HG03442 (cell line): Measurements from ENCODE around the gene CACNA1I.

Experiments used
- ATAC-seq: cut with Tn5 transposase; IDR thresholded peaks from one replicate; pipeline ENCODE4 v1.9.1; 2021; ENCODE audit warnings: mild to moderate bottlenecking, moderate library complexity; ENCODE audit not compliant: unreplicated experiment

The CACNA1I gene

DNA sequence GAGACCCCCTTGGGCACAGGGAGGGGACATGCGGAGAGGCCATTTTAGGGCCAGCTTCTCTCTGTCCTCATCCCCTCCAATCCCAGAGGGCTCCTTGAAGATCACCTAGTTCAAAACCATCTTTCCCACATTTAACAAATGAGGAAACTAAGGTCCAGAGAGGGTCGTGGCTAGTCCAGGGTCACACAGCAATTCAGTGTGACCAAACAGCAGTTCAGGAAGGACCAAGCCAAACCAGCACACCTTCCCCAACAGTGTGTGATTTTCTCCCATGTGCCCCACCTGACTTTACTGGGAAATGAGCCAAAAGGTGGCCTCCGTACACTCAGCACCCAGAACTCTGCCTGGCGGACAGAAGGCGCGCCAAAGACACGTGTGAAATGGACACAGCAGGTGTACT is 51.3 kb downstream of the CACNA1I start:
- no peak for ATAC-seq

DNA sequence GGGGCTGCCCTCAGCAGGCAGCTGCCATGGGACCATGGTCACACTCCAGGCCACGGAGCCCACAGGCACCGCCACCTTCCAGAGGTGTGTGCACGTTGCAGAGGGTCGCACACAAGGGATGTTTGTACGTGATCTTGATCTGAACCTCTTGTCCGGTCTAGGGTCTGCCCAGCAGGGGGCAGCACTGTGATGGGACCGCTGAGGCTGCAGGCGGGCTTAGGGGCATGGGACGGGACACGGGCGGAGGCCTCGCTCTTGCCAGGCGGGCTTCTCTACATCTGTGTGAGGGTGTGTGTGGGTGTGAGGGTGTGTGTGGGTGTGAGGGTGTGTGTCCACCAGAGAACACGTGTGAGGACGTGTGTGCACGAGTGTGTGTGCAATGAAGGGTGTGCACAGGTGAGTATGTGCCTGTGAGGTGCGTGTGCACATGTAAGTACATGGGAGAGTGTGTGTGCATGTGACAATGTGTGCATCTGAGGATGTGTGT is 52.4 kb downstream of the CACNA1I start:
- no peak for ATAC-seq

DNA sequence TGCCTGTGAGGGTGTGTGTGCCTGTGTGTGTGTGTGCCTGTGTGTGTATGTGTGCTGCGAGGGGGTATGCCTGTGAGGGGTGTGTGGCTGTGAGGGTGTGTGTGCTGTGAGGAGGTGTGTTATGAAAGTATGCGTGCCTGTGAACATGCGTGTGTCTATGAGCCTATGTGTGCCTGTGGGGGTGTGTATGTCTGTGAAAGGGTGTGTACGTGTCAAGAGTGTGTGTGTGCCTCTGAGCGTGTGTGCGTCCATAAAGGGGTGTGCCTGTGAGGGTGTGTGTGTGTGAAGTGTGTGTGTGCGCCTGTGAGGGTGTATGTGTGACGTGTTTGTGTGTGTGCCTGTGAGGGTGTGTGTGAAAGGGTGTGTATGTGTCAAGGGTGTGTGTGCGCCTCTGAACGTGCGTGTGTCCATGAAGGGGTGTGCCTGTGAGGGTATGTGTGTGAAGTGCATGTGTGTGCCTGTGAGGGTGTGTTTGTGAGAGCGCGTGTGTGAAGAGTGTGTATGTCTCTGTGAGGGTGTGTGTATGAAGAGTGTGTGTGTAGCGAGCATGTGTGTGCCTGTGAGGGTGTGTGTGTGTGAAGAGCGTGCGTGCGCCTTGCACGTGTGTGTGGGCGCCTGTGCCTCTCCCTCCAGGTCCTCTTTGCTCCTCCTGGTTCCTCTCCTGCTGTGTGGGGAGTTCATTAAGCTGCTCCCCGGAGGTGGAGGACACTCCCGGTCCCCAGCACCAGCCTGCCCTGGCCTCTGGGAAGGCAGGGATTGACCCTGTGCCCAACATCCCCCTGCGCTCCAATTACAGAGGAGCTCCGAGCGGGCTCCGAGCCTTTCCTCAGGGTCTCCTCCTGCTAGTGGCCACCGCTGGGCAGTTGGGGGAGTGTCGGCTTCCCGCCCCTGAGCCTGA is 53.3 kb downstream of the CACNA1I start:
- ATAC-seq, result no peak

DNA sequence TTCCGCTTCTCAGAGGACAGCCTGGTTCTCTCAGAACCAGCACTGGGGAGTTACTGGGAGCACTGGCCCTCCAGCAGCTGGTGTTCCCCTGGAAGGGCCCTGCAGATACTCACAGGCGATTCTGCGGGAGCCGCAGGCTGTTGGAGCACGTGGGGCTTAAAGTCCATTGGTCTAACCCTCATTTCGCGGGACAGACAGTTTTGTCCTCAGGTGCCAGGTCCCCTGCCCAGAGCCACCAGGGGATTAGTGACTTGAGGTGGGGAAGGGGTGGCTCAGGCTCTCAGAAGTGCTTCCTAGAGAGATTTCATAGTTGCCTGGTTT is 53.9 kb downstream of the CACNA1I start:
- no peak for ATAC-seq

DNA sequence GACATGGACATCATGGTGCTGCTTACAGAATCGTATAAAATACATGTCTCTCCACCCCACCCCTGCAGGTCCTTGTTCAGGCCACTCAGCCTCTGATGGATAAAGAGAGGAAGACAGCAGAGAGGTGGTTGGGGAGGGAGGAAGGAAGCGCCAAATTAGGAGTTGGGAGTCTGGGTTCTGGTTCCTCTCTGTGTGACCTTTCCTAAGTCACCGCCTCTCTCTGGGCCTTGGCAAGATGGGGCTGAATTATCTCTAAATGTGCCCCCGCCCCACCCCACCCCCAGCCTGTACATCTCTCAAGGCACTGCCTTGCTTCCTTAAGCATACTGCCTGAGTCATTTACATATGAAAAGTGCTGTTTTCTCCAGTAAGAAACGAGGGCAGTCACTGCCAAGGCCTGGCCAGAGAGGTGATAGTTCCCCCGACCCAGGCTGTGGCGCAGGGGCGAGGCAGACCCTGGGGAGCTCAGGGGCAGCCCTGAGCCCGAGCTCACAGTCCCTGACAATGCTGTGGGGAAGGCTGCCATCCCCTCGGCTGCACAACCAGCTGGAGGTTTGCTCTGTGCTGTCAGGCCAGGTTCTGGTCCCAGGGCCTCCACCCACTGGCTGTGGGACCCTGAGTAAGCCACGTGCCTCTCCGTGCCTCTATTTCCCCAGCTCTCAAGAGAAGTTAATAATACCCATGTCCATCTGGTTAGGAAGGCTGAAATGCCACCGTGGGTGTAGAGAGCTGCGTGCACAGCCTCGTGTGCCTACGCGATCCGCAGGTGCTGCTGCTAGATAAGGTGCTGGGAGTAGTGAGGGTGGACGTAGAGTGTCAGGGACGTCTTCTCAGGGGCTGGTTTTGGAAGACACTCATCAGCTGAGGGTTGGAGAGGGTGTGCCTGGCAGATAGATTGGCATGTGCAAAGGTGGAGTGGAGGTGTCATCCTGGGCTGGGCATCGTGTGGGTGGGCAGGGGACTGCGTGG is 55.3 kb downstream of the CACNA1I start:
- no peak for ATAC-seq

DNA sequence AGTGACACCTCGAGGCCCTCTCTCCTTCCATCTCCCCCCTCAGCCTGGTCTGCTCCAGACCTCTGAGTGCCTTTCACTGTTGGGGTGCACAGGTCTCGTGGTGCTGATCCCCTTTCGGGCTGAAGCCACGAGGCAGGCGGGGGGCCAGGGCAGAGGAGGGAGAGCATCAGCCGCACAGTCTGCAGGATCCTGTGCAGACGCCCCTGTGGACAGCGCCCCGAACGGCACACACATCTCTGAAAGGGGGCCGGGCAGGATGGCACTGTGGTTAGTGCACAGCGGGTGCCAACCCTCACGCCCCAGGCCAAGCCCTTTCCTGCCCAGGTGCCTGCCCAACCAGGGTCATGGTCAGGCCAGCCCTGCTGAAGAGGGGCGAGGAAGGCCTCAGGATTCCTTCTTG is 56.7 kb downstream of the CACNA1I start:
- no peak for ATAC-seq

DNA sequence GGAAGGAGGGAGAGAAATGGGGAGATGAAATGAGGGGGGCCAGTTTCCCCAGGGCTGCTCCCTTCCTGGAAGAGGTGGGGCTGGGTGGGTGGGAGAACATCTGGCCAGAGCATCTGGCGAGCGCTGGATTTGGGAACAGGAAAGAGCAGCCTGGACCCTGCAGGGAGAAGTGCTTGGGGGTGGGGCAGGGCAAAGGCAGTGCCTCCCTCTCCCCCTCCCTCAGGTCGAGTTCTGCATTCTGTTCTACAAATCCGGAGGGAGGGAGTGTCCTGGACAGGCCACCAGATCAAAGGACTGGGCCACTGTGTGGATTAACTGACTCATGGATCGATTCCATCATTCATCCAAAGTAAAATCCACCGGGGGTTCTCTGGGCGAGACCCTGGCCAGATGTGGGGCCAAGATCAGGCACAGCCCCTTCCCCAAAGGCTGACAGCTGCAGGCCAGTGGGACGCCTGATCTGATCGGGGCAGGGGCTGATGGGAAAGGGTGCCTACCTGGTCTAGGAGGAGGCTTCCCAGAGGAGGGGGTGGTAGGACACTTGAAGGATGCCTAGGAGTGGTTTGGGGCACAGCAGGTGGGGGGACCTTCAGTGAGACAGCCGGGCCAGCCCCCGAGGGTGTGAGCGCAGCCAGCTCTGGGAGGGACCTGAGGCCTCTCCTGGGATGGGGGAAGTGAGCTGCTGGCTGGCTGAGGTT is 57.5 kb downstream of the CACNA1I start:
- no peak for ATAC-seq

DNA sequence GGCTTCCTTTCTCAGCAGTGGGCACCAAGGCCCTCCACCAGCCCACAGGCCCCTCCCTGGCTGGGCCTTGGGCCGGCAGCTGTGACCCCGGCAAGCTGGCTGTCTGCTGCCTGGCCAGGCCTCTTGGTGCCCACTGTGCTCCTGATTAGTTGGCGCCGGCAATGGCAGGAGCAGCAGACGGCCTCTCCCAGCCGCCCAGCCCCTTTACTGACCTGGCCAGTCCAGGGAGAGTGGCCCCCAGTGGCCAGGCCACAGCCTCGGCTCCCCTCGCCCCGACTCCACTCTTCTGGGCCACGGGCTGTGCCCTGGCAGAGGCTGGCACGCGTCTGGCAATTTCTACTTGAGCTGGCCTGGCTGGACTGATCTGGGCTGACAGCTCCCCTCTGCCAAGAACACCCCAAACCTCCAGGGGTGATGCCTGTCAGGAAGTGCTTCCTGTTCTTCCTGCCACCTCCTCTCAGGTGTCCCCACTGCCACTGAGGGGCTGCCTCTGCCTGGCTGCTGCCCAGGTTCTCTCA is 58.1 kb downstream of the CACNA1I start:
- ATAC-seq, result no peak

DNA sequence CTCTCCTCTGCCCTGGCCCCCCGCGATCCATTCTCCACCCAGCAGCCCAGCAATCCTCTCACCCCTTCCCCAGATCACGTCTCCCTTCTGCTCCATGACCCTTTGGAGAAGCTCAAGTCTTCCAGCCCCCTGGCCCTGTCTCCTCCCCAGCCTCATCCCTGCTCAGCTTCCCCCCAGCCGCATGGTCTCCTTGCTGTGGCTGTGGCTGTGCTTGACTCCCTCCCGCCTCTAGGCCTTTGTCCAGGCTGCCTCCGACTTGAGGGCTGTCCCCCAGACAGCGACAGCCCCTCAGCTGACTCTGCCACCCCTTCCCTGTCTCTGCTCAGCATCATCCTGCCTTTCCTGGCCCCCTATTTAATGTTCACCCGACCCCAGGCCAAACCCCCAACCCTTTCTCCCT is 59.3 kb downstream of the CACNA1I start:
- no peak for ATAC-seq

DNA sequence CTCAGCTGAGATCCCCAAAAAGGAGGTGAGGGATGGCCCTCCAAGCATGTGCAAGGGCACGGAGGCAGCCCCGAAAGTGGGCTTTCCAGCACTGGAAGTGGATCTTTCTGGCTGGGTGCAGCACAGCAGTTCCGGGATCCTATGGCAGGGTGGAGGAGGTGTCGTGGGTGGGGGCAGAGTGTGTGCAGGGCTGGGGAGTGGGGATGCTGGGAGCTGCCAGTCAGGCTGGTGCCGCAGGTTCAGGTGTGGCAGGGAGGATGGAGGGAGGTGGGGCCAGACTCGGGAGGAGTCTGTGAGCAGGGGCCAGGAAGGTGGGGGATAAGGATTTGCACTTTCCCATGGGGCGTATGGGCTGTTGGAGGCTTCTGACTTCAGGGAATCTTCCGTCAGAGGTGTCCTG is 60.2 kb downstream of the CACNA1I start:
- no peak for ATAC-seq

DNA sequence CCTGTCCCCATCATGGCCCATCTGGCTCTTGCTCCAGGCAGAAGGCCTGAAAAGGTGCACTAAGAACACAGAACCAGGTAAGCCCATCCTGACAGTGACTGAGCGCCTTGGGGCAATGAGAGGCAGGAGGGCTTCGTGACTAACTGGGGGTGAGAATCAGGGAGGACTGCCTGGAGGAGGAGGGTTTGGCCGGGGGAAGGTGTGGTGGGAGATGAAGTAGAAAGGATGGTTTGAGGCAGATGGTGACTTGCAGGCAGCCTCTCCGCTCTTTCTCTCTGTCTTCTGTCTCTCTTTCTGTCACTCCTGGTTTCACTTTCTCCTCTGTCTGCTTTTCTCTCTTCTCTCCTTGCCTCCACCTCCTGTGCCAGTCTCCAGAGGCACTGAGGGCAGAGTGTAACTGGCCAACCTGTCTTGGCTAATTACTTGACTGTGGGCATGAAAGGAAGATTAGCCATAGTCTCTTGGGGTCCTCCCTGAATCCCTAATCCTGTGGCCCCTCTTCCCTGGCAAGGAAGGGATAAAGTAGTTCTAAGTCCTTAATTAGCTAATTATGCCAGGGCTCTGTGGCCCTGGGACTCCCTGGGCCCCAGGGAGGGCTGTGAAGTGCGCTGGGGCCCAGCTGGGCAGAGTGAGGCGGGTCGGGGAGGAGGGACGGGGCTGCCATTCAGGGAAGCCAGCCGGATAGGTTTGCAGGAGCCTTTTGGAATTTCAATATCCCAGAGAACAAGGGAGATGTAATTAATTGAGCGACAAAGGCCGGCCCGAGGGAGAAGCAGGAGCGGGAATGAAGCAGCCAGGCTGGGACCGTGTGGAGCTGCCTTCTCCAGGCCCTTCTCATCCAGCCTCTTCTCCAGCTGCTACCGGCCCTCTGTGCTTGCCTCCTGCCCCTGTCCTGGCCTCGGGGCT is 61.1 kb downstream of the CACNA1I start:
- ATAC-seq, result no peak

DNA sequence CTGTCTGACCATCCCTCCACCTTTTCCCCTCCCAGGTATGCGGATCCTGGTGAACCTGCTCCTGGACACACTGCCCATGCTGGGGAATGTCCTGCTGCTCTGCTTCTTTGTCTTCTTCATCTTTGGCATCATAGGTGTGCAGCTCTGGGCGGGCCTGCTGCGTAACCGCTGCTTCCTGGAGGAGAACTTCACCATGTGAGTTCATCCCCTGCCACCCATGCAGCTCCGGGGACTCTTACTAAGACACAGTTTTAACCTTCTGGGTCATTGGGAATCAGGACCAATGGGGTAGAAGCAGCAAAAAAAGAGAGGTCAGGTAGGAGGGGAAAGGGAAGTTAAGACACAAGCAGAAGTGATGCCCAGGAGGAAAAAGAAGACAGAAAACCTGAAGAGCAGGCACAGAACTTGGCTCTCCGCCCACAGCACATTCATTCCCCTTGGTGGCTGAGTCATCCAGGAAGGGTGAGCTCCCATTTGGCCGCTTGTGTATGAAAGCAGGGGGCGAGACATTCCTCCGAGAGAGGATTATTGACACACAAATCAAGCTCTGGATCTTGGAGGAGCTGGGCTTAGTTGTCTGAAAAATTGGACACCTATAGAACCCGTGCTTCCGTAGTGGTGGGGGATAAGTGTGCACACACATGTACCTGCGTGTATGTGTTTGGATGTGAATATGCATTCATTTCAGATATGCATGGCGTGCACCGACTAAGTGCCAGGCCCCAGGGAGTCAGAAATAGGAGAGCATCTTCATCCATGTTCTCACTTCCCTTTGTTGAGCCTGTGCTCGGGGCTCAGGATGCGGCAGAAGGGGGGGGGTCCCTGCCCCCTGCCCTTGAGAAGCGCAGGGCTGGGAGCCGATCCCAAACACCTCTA is 64.2 kb downstream of the CACNA1I start:
- ATAC-seq, result no peak

DNA sequence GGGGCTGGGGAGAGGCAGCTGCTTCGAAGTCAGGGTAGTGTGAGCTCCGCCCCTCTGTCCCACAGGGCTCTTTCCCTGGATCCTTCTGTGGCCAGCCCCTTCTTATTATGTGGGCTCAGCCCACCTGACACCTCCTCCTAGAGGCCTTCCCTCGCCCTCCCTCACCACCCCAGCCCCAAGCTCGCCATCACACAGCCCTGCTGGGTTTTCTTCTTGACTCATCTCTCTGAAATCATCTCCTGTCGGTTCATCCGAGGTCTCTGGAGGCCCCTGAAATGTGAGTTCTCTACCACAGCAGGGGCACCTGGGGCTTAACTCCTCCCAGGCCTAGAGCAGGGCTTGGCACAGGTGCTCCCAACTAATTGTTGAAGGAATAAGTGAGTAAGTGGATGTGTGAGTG is 65.2 kb downstream of the CACNA1I start:
- no peak for ATAC-seq

DNA sequence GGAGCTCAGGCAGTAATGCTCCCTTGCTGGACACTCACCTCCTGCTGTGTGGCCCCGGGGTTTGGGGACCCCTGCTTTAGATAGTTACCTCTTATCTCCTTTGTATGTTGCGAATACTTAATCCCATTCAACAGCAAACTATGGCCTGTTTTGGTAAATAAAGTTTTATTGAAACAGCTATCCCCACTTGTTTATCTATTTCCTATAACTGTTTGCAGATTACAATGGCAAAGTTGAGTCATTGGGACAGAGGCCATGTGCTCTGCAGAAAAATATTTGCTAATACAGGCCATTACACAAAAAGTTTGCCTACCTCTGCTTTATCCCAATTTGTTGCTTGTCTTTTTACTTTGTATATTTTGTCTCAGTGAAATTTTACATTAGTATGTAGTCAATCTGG is 68.4 kb downstream of the CACNA1I start:
- no peak for ATAC-seq

DNA sequence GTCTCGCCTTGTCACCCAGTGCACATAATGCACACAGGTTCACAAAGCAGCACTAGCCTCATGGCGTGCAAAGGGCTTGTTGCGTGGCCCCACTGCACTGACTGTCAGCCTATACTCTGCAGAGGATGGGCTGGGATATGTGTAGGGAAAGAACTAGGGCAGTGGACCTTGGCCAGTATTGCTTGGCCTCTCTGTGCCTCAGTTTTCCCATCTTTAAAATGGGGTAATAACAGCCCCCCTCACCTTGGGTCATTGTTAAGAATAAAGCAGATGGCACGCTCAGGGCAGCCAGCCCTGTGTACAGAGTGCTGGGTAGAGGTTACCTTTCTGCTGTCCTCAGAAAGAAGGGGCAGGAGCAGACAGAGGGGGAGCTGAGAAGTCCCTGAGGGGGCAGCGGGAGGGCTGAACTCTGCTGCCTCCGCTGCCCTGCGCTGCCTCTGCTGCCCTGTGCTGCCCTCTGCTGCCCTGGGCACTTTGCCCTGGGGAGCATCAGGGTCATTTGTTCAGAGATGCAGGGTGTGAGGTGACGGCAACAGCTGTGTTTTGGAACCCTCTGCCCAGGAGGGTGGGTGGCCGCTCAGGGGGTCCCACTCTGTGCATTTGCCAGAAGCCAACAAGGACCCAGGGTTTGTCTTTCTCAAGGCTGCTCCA is 71.2 kb downstream of the CACNA1I start:
- no peak for ATAC-seq

DNA sequence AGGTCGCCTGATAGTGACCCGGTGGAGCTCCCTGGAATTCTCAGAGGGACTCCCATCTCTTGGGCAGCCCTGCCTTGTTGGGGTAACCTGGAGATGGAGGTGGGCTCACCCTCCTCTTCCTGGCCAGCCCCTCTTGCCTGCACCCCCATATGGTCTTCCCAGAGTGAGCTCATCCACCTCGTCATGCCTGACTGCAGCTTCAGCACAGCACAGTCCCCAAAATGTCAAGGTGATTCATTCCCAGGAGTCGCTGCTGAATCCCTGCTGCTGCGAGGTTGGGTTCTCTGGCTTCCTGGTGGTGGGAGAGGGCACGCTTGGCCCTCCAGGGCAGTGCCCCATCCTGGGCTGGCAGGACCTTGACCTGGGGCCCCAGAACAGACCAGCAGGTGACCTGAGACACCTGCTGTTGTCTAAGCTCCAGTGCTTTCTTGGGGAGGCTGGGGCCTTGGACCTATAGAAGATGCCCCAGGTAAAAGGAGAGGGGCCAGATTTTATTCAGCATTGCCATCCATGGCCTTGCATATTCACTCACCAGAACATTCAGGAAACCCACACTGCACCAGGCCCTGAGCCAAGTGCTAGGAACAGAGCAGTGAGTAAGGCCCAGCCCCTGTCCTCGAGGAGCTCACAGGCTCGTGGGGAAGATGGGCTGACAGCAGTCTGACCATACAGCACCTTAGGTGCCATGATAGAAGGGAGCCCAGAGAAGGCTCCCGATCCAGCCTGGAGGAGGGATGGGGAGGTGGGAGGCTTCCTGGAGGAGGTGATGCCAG is 72.9 kb downstream of the CACNA1I start:
- ATAC-seq, result no peak

DNA sequence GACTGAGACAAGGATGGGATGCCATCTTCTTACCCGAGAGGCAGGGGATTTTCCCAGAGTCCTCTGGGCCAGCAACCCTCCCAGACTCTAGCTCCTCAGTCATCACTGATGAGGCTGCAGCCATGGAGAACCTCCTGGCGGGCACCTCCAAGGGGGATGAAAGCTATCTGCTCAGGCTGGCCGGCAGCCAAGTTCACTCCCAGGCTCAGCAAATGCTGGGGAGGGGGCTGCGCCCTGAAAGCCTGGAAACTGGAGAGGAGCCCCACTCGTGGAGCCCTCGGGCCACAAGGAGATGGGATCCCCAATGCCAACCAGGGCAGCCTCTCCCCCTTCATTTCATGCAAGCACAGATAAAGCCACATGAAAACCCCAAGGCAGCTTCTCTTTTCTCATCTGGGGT is 75.0 kb downstream of the CACNA1I start:
- ATAC-seq, result no peak
